ENCODE results near the gene MCCD1. TPM values are rescaled to one million over a fixed set of nuclear protein-coding genes. Genes with fewer than 3 reads are reported as not detected.

The MCCD1 gene
- total RNA-seq, 1 experiment from 2014 or later = not detected

GRCh38 chr6:31510007-31510406 lies 18.8 kb upstream of the MCCD1 start:
- no peak for DNase-seq (ENCODE audit: low read depth)

GRCh38 chr6:31513456-31514165 lies 15.2 kb upstream of the MCCD1 start:
- DNase-seq (ENCODE audit: low read depth) = peak; percentile 79

- DNase-seq (ENCODE audit: low read depth) = no peak
These were observed 6.9 kb upstream of the MCCD1 start for GRCh38 chr6:31521835-31522234.

GRCh38 chr6:31525553-31525931 lies 3.2 kb upstream of the MCCD1 start:
- no peak for DNase-seq (ENCODE audit: low read depth)

GRCh38 chr6:31525932-31526591 lies 2.7 kb upstream of the MCCD1 start:
- peak; percentile 43 for DNase-seq (ENCODE audit: low read depth)

GRCh38 chr6:31528307-31528777 lies 420 bp upstream of the MCCD1 start:
- no peak for DNase-seq (ENCODE audit: low read depth)

- DNase-seq (ENCODE audit: low read depth) = no peak
These were observed 778 bp downstream of the MCCD1 start for GRCh38 chr6:31529329-31530150.

- no peak for DNase-seq (ENCODE audit: low read depth)
These were observed 1.9 kb downstream of the MCCD1 start for GRCh38 chr6:31530659-31531058.

GRCh38 chr6:31531162-31531561 lies 2.4 kb downstream of the MCCD1 start:
- no peak for DNase-seq (ENCODE audit: low read depth)

- no peak for DNase-seq (ENCODE audit: low read depth)
These were observed 3.2 kb downstream of the MCCD1 start for GRCh38 chr6:31531771-31532643.

GRCh38 chr6:31532644-31533454 lies 4.1 kb downstream of the MCCD1 start:
- DNase-seq (ENCODE audit: low read depth) = no peak

- no peak for DNase-seq (ENCODE audit: low read depth)
These were observed 4.7 kb downstream of the MCCD1 start for GRCh38 chr6:31533455-31533841.

GRCh38 chr6:31534011-31534410 lies 5.2 kb downstream of the MCCD1 start:
- no peak for DNase-seq (ENCODE audit: low read depth)

GRCh38 chr6:31534521-31535040 lies 5.8 kb downstream of the MCCD1 start:
- no peak for DNase-seq (ENCODE audit: low read depth)

GRCh38 chr6:31535538-31536324 lies 7.0 kb downstream of the MCCD1 start:
- no peak for DNase-seq (ENCODE audit: low read depth)

GRCh38 chr6:31538805-31539400 lies 10.1 kb downstream of the MCCD1 start:
- no peak for DNase-seq (ENCODE audit: low read depth)

GRCh38 chr6:31540640-31541039 lies 11.9 kb downstream of the MCCD1 start:
- DNase-seq (ENCODE audit: low read depth) = no peak

GRCh38 chr6:31541059-31541657 lies 12.4 kb downstream of the MCCD1 start:
- DNase-seq (ENCODE audit: low read depth) = peak; percentile 51

All from LHCN-M2 (cell line).